Measurements from ENCODE around the gene SPEF1.
A peak's percentile ranks its signal among the peaks of the same experiment; 100 is the strongest.
"Not testable (repeated sequence)": the region's sequence is repeated elsewhere in the genome, so short reads cannot be mapped to it uniquely, and the experiment has no call there.

The SPEF1 gene, protein sequence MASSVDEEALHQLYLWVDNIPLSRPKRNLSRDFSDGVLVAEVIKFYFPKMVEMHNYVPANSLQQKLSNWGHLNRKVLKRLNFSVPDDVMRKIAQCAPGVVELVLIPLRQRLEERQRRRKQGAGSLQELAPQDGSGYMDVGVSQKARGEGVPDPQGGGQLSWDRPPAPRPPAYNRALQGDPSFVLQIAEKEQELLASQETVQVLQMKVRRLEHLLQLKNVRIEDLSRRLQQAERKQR

DNA sequence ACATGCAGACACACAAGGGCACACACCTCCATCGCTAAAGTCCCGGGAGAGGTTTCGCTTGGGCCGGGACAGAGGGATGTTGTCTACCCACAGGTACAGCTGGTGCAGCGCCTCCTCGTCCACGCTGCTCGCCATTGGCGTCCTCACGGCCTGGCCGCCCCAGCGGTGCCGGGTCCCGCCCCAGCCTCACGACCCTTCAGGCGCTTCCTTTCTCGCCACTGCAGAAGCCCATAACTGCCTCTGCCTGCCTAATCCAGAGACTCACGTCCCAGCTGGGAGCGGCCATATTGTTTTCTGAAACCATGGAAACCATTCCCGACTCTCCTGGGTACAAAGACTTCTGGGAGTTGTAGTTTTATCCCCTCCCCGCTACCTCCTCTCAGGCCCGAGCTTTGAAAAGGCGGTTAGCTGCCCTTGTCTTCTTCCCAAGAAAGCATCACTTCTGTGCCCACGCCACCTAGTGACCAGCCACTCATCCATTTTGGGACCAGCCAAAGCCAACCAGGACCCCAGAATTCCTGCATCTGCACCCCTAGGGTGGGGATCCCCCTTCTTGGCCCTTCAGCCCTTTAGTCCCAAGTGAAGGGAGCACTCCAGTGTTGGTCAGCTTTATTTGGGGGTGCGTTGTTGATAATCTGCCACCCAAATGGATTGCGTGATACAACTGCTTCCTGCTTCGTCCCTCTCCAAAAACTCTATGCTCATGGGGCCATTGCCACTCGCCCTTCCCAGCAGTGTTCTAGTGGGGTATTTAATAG is at the start of gene SPEF1:
TSS of gene SPEF1 (minus strand) at position 296 of the 758 bp plus-strand sequence. CDS start at position 135, 161 bp downstream.
- peaks cover 6% of the 10 kb centered on the region for H3K36me3 Mint-ChIP-seq (ENCODE audit: low read depth)
- DNase-seq: peak; percentile 73
- peaks cover 49% of the 10 kb centered on the region for H3K27me3 Mint-ChIP-seq (ENCODE audit: low read depth, poor library complexity)
- peak within 1 kb of the TSS; percentile 74 for H3K4me3 Mint-ChIP-seq
- H3K9me3 Mint-ChIP-seq: no peaks in the 10 kb centered on the region
- TF ChIP-seq, protein P1, sequence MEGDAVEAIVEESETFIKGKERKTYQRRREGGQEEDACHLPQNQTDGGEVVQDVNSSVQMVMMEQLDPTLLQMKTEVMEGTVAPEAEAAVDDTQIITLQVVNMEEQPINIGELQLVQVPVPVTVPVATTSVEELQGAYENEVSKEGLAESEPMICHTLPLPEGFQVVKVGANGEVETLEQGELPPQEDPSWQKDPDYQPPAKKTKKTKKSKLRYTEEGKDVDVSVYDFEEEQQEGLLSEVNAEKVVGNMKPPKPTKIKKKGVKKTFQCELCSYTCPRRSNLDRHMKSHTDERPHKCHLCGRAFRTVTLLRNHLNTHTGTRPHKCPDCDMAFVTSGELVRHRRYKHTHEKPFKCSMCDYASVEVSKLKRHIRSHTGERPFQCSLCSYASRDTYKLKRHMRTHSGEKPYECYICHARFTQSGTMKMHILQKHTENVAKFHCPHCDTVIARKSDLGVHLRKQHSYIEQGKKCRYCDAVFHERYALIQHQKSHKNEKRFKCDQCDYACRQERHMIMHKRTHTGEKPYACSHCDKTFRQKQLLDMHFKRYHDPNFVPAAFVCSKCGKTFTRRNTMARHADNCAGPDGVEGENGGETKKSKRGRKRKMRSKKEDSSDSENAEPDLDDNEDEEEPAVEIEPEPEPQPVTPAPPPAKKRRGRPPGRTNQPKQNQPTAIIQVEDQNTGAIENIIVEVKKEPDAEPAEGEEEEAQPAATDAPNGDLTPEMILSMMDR (IDR thresholded peaks at IDR 0.05): peak; percentile 26
- H3K4me1 Mint-ChIP-seq: peaks cover 45% of the 10 kb centered on the region
- H3K27ac Mint-ChIP-seq: no peak within 1 kb of the TSS

- H3K27ac Mint-ChIP-seq; H3K4me3 Mint-ChIP-seq; H3K9me3 Mint-ChIP-seq; H3K4me1 Mint-ChIP-seq; DNase-seq; H3K36me3 Mint-ChIP-seq (ENCODE audit: low read depth): not testable (repeated sequence)
- H3K27me3 Mint-ChIP-seq (ENCODE audit: low read depth, poor library complexity): peaks cover 10% of the 10 kb centered on the region
These were observed 48.6 kb upstream of the SPEF1 start for GRCh38 chr20:3829891-3830290.

DNA sequence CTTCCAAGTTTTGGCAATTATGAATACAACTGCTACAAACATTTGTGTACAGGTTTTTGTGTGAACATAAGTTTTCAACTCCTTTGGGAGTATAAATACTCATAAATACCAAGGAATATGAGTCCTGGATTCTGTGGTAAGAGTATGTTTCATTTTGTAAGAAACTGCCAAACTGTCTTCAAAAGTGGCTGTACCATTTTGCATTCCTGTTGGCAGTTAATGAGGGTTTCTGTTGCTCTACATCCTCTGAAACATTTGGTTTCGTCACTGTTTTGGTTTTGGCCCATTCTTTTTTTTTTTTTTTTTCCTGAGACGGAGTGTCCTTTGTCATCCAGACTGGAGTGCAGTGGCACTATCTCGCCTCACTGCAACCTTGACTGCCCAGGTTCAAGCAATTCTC is 47.5 kb upstream of the SPEF1 start:
- no peaks in the 10 kb centered on the region for H3K9me3 Mint-ChIP-seq
- no peaks in the 10 kb centered on the region for H3K4me1 Mint-ChIP-seq
- no peak overlapping the region for H3K27ac Mint-ChIP-seq
- peaks cover 5% of the 10 kb centered on the region for H3K36me3 Mint-ChIP-seq (ENCODE audit: low read depth)
- H3K27me3 Mint-ChIP-seq (ENCODE audit: low read depth, poor library complexity): peaks cover 6% of the 10 kb centered on the region
- no peak overlapping the region for H3K4me3 Mint-ChIP-seq
- TF ChIP-seq, protein P1 (IDR thresholded peaks at IDR 0.05): no peak
- DNase-seq: no peak

GRCh38 chr20:3826420-3826819 is 45.2 kb upstream of the SPEF1 start:
- H3K9me3 Mint-ChIP-seq: no peaks in the 10 kb centered on the region
- no peak overlapping the region for H3K4me3 Mint-ChIP-seq
- no peak for DNase-seq
- peaks cover 6% of the 10 kb centered on the region for H3K4me1 Mint-ChIP-seq
- peaks cover 5% of the 10 kb centered on the region for H3K36me3 Mint-ChIP-seq (ENCODE audit: low read depth)
- peaks cover 3% of the 10 kb centered on the region for H3K27me3 Mint-ChIP-seq (ENCODE audit: low read depth, poor library complexity)
- TF ChIP-seq, protein P1 (IDR thresholded peaks at IDR 0.05): no peak
- H3K27ac Mint-ChIP-seq: no peak overlapping the region

- TF ChIP-seq, protein P1 (IDR thresholded peaks at IDR 0.05): no peak
- Mint-ChIP-seq H3K4me3 (no peak overlapping the region), H3K27me3 (ENCODE audit: low read depth, poor library complexity) (peaks cover 6% of the 10 kb centered on the region), H3K27ac (no peak overlapping the region), H3K9me3 (no peaks in the 10 kb centered on the region), H3K4me1 (peaks cover 13% of the 10 kb centered on the region), H3K36me3 (ENCODE audit: low read depth) (peaks cover 2% of the 10 kb centered on the region)
- no peak for DNase-seq
These were observed 44.3 kb upstream of the SPEF1 start for GRCh38 chr20:3825526-3825925.

DNA sequence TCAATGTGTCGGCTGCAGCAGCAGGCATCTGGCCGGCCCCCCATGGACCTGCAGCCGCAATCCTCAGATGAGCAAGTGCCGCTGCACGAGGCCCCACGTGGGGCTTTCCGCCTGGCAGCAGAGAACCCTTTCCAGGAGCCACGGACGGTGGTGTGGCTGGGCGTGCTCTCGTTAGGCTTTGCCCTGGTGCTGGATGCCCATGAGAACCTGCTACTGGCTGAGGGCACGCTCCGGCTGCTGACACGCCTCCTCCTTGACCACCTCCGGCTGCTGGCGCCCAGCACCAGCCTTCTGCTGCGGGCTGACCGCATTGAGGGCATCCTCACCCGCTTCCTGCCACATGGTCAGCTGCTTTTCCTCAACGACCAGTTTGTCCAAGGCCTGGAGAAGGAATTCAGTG is 42.6 kb upstream of the SPEF1 start:
- peaks cover 24% of the 10 kb centered on the region for H3K4me1 Mint-ChIP-seq
- TF ChIP-seq, protein P1 (IDR thresholded peaks at IDR 0.05): no peak
- H3K9me3 Mint-ChIP-seq: no peaks in the 10 kb centered on the region
- no peaks in the 10 kb centered on the region for H3K36me3 Mint-ChIP-seq (ENCODE audit: low read depth)
- no peak for DNase-seq
- H3K27ac Mint-ChIP-seq: no peak overlapping the region
- peaks cover 6% of the 10 kb centered on the region for H3K27me3 Mint-ChIP-seq (ENCODE audit: low read depth, poor library complexity)
- no peak overlapping the region for H3K4me3 Mint-ChIP-seq
